ENCODE results near the gene ROPN1B.

The ROPN1B gene

GRCh38 chr3:126003447-126004190 is 34.6 kb downstream of the ROPN1B start:
- DNase-seq (ENCODE audit: low read depth, low spot score): no peak
- H3K27ac ChIP-seq: no peak overlapping the region

- H3K27ac ChIP-seq: no peak overlapping the region
- no peak for DNase-seq (ENCODE audit: low read depth, low spot score)
Observed at GRCh38 chr3:126004217-126004616, 35.2 kb downstream of the ROPN1B start.

- DNase-seq (ENCODE audit: low read depth, low spot score): no peak
- no peak overlapping the region for H3K27ac ChIP-seq
Observed at GRCh38 chr3:126004692-126005091, 35.7 kb downstream of the ROPN1B start.

GRCh38 chr3:126005951-126006350 is 37.0 kb downstream of the ROPN1B start:
- peak; percentile 22 for DNase-seq (ENCODE audit: low read depth, low spot score)
- peak overlapping the region; percentile 73 for H3K27ac ChIP-seq

- no peak for DNase-seq (ENCODE audit: low read depth, low spot score)
Observed at GRCh38 chr3:126008219-126008618, 39.2 kb downstream of the ROPN1B start.

GRCh38 chr3:126009181-126009580 is 40.2 kb downstream of the ROPN1B start:
- no peak for DNase-seq (ENCODE audit: low read depth, low spot score)
- H3K27ac ChIP-seq: no peak overlapping the region

More at GRCh38 chr3:126008219-126008618, 39.2 kb downstream of the ROPN1B start:
- no peak overlapping the region for H3K27ac ChIP-seq

- H3K27ac ChIP-seq: no peak overlapping the region
- DNase-seq (ENCODE audit: low read depth, low spot score): no peak
Observed at GRCh38 chr3:126013751-126014156, 44.8 kb downstream of the ROPN1B start.

- no peak for DNase-seq (ENCODE audit: low read depth, low spot score)
- H3K27ac ChIP-seq: no peak overlapping the region
Observed at GRCh38 chr3:126014252-126014651, 45.3 kb downstream of the ROPN1B start.

- DNase-seq (ENCODE audit: low read depth, low spot score): no peak
- no peak overlapping the region for H3K27ac ChIP-seq
Observed at GRCh38 chr3:126015075-126015474, 46.1 kb downstream of the ROPN1B start.

GRCh38 chr3:126016616-126017015 is 47.6 kb downstream of the ROPN1B start:
- DNase-seq (ENCODE audit: low read depth, low spot score): no peak
- no peak overlapping the region for H3K27ac ChIP-seq

- DNase-seq (ENCODE audit: low read depth, low spot score): no peak
- no peak overlapping the region for H3K27ac ChIP-seq
Observed at GRCh38 chr3:126017362-126017761, 48.4 kb downstream of the ROPN1B start.

- no peak for DNase-seq (ENCODE audit: low read depth, low spot score)
- no peak overlapping the region for H3K27ac ChIP-seq
Observed at GRCh38 chr3:126018545-126018944, 49.6 kb downstream of the ROPN1B start.

GRCh38 chr3:126018995-126019394 is 50.0 kb downstream of the ROPN1B start:
- H3K27ac ChIP-seq: no peak overlapping the region
- no peak for DNase-seq (ENCODE audit: low read depth, low spot score)

- no peak for DNase-seq (ENCODE audit: low read depth, low spot score)
- H3K27ac ChIP-seq: no peak overlapping the region
Observed at GRCh38 chr3:126019683-126020082, 50.7 kb downstream of the ROPN1B start.

GRCh38 chr3:126021224-126021623 is 52.2 kb downstream of the ROPN1B start:
- DNase-seq (ENCODE audit: low read depth, low spot score): no peak
- H3K27ac ChIP-seq: no peak overlapping the region

- H3K27ac ChIP-seq: no peak overlapping the region
- DNase-seq (ENCODE audit: low read depth, low spot score): no peak
Observed at GRCh38 chr3:126021702-126022101, 52.7 kb downstream of the ROPN1B start.

- no peak for DNase-seq (ENCODE audit: low read depth, low spot score)
- no peak overlapping the region for H3K27ac ChIP-seq
Observed at GRCh38 chr3:126022741-126023359, 53.9 kb downstream of the ROPN1B start.

- no peak for DNase-seq (ENCODE audit: low read depth, low spot score)
Observed at GRCh38 chr3:126023390-126023789, 54.4 kb downstream of the ROPN1B start.

GRCh38 chr3:126024049-126024854 is 55.3 kb downstream of the ROPN1B start:
- no peak overlapping the region for H3K27ac ChIP-seq
- DNase-seq (ENCODE audit: low read depth, low spot score): no peak

More at GRCh38 chr3:126023390-126023789, 54.4 kb downstream of the ROPN1B start:
- no peak overlapping the region for H3K27ac ChIP-seq

- H3K27ac ChIP-seq: no peak overlapping the region
- no peak for DNase-seq (ENCODE audit: low read depth, low spot score)
Observed at GRCh38 chr3:126025116-126025729, 56.2 kb downstream of the ROPN1B start.

GRCh38 chr3:126025862-126026261 is 56.9 kb downstream of the ROPN1B start:
- no peak overlapping the region for H3K27ac ChIP-seq

More at GRCh38 chr3:126025862-126026261, 56.9 kb downstream of the ROPN1B start:
- DNase-seq (ENCODE audit: low read depth, low spot score): no peak
